Motor neuron (in vitro differentiated cells): ENCODE measurements around the gene SC5D. TPM values are rescaled to one million over a fixed set of nuclear protein-coding genes. Genes with fewer than 3 reads are reported as not detected.

Experiments
- ATAC-seq, 8 experiments: fragments of 200-7000 bp; cut with Tn5 transposase; replicated peaks in 6 of 8; 2 replicates each; pipeline ENCODE4 v1.8.0; 2021; ENCODE audit warnings: mild to moderate bottlenecking in 8 of 8, moderate library complexity in 8 of 8
- H3K27ac ChIP-seq, 2 donors: fragments of 250-450 bp; sonication (Bioruptor Pico); 2 replicates each; pipeline ENCODE4 v1.9.0; 2021; ENCODE audit warnings: antibody characterized with exemption in 2 of 2, mild to moderate bottlenecking in 2 of 2, moderate library complexity in 1 of 2
- H3K4me1 ChIP-seq, 2 donors: fragments of 250-450 bp; sonication (Bioruptor Pico); replicated peaks in 1 of 2; 2 replicates each; pipeline ENCODE4 v1.6.1; 2021; ENCODE audit warnings: antibody characterized with exemption in 2 of 2, mild to moderate bottlenecking in 2 of 2, moderate library complexity in 1 of 2
- H3K4me3 ChIP-seq, 5 donors: fragments of 250-450 bp; sonication (Bioruptor Pico); 2 replicates each; pipeline ENCODE4 v1.9.0; 2021; ENCODE audit warnings: antibody characterized with exemption in 5 of 5, mild to moderate bottlenecking in 5 of 5, moderate library complexity in 4 of 5
- WGBS, 10 experiments: fragments of 450-650 bp; shearing (Covaris generic); methylation state at CpG; one replicate each; pipeline ENCODE4 v1.0.0; 2022; 5-methylcytosine and 5-hydroxymethylcytosine counted together
- in situ Hi-C, 9 experiments: fragments of 400-800 bp; cut with MboI; loops; one replicate each; pipeline ENCODE4 v1.15.0; 2021; ENCODE audit warnings: low sequenced_read_pairs in 9 of 9, low pct_unique_long_range_greater_than_20kb in 2 of 9; ENCODE audit not compliant: unreplicated experiment in 9 of 9
- total RNA-seq, 8 experiments: library from RNA; unstranded; fragments of 300-600 nt; gene quantifications; 2 replicates each; pipeline versions ENCODE4 v1.2.3 to v1.2.4, GENCODE V29; 2022

The SC5D gene
- total RNA-seq, 8 experiments from 2014 or later, result 44.4 to 76.1 (median 55.1) TPM

DNA sequence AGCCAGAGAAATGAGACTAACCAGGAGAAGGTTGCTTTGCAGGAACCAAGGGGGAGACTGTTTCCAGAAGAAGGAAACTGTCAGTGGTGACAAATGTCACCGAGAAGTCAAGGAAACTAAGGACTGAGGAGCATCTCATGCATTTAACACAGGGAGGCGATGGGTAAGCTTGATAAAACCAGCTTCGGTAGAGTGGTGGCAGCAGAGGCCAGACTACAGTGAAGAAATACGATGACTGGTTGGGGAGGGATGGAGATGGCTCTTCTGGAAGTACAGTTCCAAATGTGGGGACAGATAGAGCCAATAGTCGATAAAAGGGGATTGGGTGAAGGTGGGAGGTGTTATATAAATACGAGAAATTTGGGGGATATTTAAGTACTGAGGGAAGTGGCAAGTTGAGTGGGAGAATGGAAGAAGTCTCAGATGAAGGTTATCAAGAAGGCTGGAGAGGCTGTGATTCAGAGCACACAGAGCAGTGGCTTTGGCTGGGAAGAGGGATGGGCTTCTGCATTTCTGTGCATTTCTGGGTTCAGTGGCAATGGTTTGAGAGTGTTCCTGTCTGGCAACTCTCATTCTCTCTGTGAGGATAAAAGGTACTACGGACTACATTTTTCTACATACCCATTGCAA, 29.2 kb downstream of the SC5D start:
- ATAC-seq, result peak in 7 of 8 experiments; percentile 42 to 81 (median 61)
- 2 to 60% (median 46%) methylated on average over 3 to 7 of the region's 7 CpGs for WGBS, 10 experiments
- H3K27ac ChIP-seq, result no peak overlapping the region
- in situ Hi-C loops, result loop anchor here in 3 of 9 experiments (5.0 to 25.0 kb wide), 3 partner anchors 141 to 271 kb away; partner anchors contain the start of genes SORL1 (in 1 of the 3) and SORL1-AS1 (in 1 of the 3)
- H3K4me3 ChIP-seq, result no peak overlapping the region
- H3K4me1 ChIP-seq, result peaks cover 5 to 30% of the 10 kb centered on the region in 2 donors

DNA sequence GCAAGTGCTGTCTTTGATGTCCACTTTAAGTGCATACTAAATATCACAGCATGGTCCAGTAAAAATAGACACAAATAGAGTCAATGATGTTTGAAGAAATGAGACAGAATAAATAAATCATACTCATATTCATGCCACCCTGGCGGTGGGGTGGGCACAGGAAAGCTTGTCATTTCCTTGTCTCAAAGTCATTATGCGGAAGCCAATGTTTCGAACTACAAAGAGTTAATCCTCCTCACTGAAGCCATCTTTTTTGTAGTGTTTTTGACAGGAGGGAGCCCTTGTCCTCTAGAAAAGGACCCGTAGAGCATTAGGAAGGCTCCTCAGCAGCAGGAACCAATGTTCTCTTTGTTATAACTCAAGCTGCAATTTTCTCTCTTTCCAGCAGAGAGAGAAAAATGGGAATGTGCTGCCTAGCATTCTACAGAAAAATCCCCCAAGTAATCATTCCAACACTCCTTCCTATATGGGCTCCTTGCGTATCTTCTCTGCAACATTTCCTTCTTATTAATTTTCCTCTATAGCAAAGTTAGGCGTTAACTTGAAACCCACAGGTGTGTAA, 30.6 kb downstream of the SC5D start:
- H3K4me1 ChIP-seq, result peaks cover 10 to 42% of the 10 kb centered on the region in 2 donors

DNA sequence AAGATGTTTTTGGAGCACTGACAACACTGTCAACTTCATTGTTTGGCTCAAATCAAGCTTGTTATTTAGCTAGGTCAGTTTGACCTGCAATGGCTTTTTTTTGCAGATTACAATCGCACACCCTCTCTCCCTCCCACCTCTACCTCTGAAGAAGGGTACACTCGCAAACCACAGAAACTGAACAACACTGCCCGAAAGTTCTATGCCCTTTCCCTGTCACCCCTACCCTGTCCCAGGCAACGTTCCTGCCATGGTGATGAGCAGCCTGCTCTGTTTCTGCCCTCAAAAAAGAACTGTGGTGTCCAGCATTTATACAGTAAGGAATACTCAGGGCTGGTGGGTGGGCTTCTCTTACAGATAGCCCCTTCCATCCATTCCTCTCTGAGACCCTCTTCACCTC, 33.7 kb downstream of the SC5D start:
- peaks cover 30 to 59% of the 10 kb centered on the region in 2 donors for H3K4me1 ChIP-seq
- H3K4me3 ChIP-seq, result no peak overlapping the region
- ATAC-seq, result no peak
- in situ Hi-C loops, result loop anchor here in 1 of 9 experiments (10.0 kb wide), 1 partner anchor 209 kb away; no protein-coding TSS in a partner anchor
- WGBS, 10 experiments, result 8 to 90% (median 47%) methylated on average over 2 to 4 of the region's 4 CpGs; no CpG with 5 or more reads in 2 of the 10 experiments
- H3K27ac ChIP-seq, result no peak overlapping the region

More for the DNA sequence above, 30.6 kb downstream of the SC5D start:
- Histone ChIP-seq H3K27ac (no peak overlapping the region), H3K4me3 (no peak overlapping the region)
- 46 to 100% (median 80%) methylated on average over 1 to 6 of the region's 6 CpGs for WGBS, 10 experiments
- in situ Hi-C loops, result loop anchor here in 3 of 9 experiments (5.0 to 25.0 kb wide), 3 partner anchors 139 to 269 kb away; partner anchors contain the start of genes SORL1 (in 1 of the 3) and SORL1-AS1 (in 1 of the 3)
- ATAC-seq, result no peak

DNA sequence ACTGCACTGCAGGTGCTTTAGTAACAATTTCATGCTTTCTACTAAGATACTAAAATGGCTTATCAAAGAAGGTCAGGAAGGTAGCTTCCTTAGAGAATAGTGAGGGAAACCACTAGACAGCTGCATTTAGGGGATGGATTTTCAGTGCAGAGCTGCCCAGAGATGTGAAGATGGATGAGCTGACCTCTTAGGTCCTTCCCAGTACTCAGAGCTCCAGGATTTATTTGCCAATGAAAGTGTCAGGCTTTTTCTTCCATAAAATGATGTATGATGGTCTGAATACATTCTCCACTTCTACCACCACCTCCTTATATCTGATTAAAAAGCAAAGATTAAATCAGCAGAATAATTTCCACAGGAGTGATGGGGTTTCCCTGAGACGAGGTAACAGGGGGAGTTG, 35.0 kb downstream of the SC5D start:
- H3K4me1 ChIP-seq, result peaks cover 30 to 59% of the 10 kb centered on the region in 2 donors
- 22 to 80% (median 56%) methylated on average over 1 of the region's 1 CpG; no CpG with 5 or more reads in 4 of the 10 experiments for WGBS, 10 experiments
- ATAC-seq, result peak in 5 of 8 experiments; percentile 80 to 90 (median 86)
- in situ Hi-C loops, result loop anchor here in 1 of 9 experiments (10.0 kb wide), 1 partner anchor 207 kb away; no protein-coding TSS in a partner anchor
- no peak overlapping the region for H3K4me3 ChIP-seq
- peak overlapping the region in 1 of 2 donors; percentile 41 for H3K27ac ChIP-seq

DNA sequence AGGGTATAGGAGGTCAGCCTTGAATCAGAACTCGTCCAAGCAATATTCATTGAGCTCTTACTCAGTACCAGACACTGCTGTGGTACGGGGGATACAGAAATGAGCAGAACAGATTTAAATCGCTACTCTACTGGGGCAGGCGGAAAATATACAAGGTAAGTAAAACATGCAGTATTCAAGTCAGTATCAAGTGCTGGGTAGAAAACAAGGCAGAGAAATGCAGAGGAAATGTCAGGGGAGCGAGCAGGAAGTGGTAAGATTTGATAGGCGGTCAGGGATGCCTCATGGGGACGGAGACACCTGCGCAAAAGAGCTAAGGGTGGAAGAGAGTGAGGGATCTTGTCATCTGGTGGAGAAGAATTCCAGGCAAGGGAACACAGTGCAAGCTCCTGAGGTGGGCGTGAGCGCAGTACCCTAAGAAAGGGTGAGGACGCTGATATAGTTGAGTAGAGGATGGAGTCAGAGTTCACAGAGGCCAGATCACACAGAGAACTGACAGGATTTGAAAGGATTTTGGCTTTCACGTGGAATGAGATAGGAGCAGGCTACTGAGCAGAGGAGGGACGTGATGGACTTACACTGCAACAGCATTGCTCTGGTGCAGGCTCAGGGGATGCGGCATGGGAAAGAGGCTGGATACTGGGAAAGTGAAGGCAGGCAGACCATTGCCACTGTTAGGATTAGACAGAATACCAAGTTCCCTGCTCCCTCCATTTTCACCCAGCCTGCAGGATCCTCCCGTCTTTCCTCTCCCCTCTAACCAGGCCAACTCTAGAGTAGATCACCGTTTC, 35.8 kb downstream of the SC5D start:
- in situ Hi-C loops, result loop anchor here in 1 of 9 experiments (10.0 kb wide), 1 partner anchor 206 kb away; no protein-coding TSS in a partner anchor
- 55 to 100% (median 85%) methylated on average over 2 to 13 of the region's 16 CpGs for WGBS, 10 experiments
- Histone ChIP-seq H3K27ac (peak overlapping the region; percentile 41 to 53), H3K4me1 (peaks cover 30 to 59% of the 10 kb centered on the region in 2 donors), H3K4me3 (no peak overlapping the region)
- peak in 5 of 8 experiments; percentile 51 to 73 (median 63) for ATAC-seq

DNA sequence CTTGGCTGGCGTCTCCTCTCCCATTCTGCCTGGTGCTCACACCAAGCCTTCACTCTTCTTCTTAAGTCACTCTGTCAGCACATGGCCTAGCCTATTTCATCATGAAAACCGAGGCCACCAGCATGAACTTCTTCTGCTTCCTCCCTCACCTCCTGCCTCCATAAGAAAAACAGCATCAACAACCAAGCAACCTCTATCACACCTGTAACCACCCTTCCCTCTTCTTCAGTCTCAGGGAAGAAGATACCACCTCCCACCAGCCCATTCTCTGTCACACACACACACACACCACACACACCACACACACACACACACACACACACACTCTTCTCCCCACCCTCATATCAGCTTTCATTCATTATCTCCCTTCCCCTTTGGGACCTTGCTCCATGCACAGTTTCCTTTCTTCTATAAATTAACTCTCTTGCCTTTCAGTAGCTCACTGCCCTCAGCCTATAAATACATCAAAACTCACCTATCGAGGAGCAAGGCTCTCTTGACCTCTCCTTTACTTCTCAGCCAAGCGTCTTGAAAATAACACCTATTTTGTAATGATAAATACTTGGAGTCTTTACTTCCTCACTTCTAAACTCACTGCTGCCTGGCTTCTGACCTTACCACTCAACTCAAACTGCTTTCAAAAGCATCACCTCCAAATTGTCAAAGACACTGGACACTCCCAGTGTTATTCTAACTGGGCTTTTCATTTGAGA, 36.6 kb downstream of the SC5D start:
- peaks cover 30 to 59% of the 10 kb centered on the region in 2 donors for H3K4me1 ChIP-seq
- H3K27ac ChIP-seq, result peak overlapping the region in 1 of 2 donors; percentile 41
- ATAC-seq, result peak in 1 of 8 experiments; percentile 23
- H3K4me3 ChIP-seq, result no peak overlapping the region
- WGBS, 10 experiments, result 29 to 100% (median 61%) methylated on average over 1 to 4 of the region's 4 CpGs; no CpG with 5 or more reads in 3 of the 10 experiments
- in situ Hi-C loops, result loop anchor here in 1 of 9 experiments (10.0 kb wide), 1 partner anchor 206 kb away; no protein-coding TSS in a partner anchor

DNA sequence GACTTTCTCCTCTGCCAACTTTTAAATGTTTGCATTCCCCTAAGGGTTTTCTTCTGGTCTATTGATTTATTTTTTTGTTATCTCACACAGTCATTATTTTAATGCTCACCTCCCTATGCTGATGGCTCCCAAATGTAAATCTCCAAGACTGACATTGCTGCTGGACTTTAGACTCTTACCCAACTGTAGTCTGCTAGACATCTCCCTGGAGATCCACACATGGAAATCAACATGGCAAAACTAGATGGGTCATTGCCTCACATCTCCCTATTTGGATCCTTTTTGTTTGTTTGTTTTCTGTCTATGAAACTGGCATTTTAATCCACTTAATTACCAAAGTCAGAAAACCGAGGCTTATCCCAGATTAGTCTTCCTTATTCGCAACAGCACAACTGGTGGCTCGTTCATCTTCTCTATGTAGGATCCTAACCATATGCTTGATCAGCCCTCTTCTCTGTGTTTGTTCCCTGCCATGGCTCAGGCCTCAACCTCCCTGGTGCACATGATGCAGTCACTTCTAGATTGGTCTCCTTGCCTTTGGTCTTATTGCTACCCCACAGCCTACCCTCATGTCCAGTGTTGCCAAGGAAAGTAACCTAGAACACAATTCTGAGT, 37.3 kb downstream of the SC5D start:
- WGBS, 10 experiments, result 25 to 100% (median 82%) methylated on average over 1 to 3 of the region's 3 CpGs; no CpG with 5 or more reads in 2 of the 10 experiments
- peak in 2 of 8 experiments; percentile 66 to 95 for ATAC-seq
- Histone ChIP-seq H3K4me3 (no peak overlapping the region), H3K27ac (no peak overlapping the region), H3K4me1 (peaks cover 30 to 59% of the 10 kb centered on the region in 2 donors)
- in situ Hi-C loops, result loop anchor here in 1 of 9 experiments (10.0 kb wide), 1 partner anchor 205 kb away; no protein-coding TSS in a partner anchor

DNA sequence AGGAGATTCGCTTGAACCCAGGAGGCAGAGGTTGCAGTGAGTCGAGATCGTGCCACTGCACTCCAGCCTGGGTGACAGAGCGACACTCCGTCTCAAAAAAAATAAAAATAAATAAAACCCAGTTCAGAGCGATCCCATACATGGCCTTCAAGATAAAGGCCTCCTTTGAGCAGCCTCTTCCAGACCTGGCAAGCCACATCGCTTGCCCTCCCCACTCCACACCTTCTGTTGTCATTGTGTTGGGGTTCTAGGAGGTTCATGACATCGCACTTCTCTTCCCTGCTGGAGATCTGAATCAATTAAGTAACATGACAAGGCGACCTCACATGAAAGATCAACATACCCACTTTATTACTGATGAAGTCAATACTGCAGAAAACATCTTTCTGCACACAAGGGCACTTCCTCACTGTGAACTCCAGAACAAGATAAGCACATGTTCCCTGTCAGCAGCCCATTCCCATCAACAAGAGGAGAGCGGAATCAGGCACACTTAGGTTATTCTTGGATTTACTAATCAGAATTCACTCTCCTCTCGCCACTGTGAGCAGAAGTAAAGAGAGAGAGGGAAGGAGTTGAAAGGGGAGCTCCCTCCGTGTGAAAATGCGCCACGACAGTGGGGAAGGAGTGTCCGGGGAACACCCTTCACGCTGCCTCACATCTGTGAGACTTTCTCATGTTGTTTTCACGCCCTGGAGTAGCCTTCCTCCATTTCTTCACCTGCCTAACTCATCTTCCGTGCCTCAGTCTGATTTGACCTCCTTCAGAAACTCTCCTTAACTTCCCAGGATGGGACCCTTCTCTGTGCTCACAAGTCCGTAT, 38.3 kb downstream of the SC5D start:
- 44 to 95% (median 68%) methylated on average over 3 to 16 of the region's 19 CpGs; no CpG with 5 or more reads in 2 of the 10 experiments for WGBS, 10 experiments
- in situ Hi-C loops, result no loop called here
- Histone ChIP-seq H3K4me3 (no peak overlapping the region), H3K27ac (no peak overlapping the region), H3K4me1 (peaks cover 30 to 53% of the 10 kb centered on the region in 2 donors)
- ATAC-seq, result no peak

DNA sequence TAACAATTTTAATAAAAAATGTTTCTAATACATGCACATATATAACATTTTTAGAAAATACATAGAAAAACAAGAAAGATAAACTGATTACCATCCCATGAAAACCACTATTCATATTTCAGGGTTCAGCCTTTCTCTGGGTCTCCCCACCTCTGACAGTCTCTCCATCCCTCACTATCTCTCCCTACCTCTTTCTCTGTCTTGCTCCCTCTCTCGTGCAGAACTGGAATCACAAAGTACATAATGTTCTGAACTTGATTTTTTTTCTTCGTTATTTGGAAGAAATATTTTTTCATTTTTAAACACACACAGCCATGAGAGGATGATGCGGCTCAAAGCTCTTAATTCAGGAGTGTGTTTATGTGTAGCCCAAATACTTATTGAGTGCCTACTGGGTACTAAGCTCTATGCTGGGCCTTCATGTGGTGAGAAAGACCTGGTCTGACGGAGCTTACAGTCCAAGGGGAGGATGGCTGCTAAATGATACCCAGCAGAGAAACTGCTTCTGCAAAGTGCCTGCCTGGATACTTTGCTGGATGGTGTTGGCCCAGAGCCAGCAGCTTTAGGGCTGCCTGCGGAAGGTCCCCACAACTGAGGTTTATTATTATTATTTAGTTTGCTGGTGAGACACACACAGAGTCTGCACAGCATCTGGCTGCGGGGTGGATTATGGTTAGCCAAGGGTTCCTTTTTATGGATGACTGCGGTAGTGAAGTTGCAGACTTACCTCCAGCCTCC, 42.6 kb downstream of the SC5D start:
- in situ Hi-C loops, result no loop called here
- H3K4me1 ChIP-seq, result peaks cover 10 to 17% of the 10 kb centered on the region in 2 donors
- peak in 1 of 8 experiments; percentile 20 for ATAC-seq
- no peak overlapping the region for H3K4me3 ChIP-seq
- WGBS, 10 experiments, result 0 to 100% (median 63%) methylated on average over 1 to 6 of the region's 7 CpGs; no CpG with 5 or more reads in 1 of the 10 experiments
- H3K27ac ChIP-seq, result no peak overlapping the region

DNA sequence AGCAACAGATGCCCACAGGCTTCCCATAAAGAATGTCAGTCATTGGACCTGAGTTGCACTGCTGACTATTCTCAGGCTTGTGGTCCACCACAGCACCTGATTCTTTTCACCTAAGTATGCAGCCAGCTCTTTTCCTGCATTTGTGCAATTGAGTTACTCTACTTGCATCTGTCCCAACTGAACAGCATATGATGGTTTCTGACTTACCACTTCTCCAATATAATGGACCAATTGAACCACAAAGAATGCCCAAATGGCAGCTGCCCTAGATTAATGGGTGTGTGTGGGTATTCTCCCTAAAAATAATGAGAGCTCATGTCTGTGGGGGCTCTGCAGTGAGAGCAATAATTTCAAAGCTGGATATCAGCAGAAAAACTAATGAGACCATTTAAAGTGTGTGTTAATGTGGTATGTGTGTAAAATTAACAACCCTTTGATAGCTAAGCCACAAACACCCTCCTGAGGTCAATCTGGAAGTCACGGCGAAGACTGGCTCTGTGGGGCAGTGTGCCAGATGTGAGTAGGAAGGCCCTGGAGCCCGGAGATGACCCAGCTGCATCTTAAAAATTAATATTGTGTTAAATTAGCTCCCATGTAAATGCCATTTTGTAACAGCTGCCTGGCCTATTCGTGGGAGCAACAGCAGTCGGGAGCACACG, 43.8 kb downstream of the SC5D start:
- Histone ChIP-seq H3K4me3 (no peak overlapping the region), H3K27ac (no peak overlapping the region)
- 30 to 97% (median 77%) methylated on average over 1 to 5 of the region's 6 CpGs; no CpG with 5 or more reads in 5 of the 10 experiments for WGBS, 10 experiments

More for the DNA sequence above, 43.8 kb downstream of the SC5D start:
- no peak for ATAC-seq
- in situ Hi-C loops, result no loop called here
- peaks cover 0 to 7% of the 10 kb centered on the region in 2 donors for H3K4me1 ChIP-seq
